Pulmonary artery endothelial cell (primary cell): ENCODE results near the gene CIDEC. TPM values are rescaled to one million over a fixed set of nuclear protein-coding genes. Genes with fewer than 3 reads are reported as not detected.
"Not testable (repeated sequence)": the region's sequence is repeated elsewhere in the genome, so short reads cannot be mapped to it uniquely, and the experiment has no call there.

Experiments used
- DNase-seq: peaks from one replicate; pipeline ENCODE4 v3.0.0-alpha.2; 2011; ENCODE audit warnings: low read depth, low spot score
- total RNA-seq: library from RNA; depleted of rRNA; stranded (reverse); fragments of >200 nt; gene quantifications from 2 replicates; pipeline ENCODE4 v1.2.3, GENCODE V29; 2014

Gene CIDEC
- total RNA-seq, 1 donor from 2014 or later = not detected

DNA sequence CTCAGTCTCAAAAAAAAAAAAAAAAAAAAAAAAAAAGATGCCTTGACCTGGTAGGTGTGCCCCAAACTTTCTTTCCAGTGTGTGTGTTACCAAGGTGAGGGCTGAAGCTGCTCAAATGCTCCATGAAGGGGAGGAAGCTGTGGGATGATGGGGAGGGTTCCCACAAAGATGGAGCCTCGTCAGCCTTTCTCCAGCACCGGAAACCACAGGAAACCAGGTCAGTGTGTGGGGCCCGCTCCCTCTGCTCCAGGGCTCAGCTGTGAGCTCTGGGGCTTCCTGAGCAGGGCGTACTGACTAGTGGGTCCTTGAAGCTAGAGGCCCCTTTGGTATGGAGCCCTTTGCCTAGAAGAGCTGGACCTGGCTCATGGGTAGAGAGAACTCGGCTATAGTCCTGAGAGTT is 21.9 kb upstream of the CIDEC start:
- no peak for DNase-seq

DNA sequence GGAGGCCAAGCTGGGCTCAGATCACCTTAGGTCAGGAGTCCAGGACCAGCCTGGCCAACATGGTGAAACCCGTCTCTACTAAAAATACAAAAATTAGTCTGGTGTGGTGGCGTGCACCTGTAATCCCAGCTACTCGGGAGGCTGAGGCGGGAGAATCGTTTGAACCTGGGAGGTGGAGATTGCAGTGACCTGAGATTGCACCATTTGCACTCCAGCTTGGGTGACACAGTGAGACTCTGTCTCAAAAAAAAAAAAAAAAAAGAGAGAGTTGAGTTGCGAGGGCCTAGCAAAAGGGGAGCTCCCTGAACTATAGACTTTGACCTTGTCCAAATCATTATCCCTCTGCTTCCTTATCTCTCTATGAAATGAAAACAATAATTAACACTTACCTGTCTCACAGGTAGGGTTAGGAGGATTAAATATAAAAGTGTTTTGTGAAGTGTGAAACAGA is 20.9 kb upstream of the CIDEC start:
- not testable (repeated sequence) for DNase-seq

DNA sequence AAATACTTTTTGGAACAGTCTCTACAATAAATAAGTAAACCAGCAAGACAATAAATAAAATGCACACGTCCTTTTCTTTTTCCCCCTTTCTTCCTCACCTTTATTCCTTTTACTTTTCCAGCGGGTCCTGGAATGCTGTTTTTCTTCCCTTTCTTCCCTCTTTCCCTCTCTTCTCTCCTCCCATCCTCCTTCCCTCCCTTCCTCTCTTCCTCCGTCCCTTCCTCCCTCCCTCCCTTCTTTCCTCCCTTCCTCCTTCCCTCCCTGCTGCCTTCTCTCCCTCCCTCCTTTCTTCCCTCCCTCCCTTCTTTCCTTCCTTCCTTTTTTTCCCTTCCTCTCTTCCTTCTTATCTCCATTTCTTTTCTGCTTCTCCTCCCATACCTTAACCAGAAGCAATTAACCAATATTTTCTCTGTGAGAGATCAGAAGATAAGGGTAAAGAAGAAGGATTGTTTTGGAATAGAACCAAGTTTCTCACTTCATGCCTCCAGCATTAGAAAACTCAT is 19.3 kb upstream of the CIDEC start:
- DNase-seq = no peak

DNA sequence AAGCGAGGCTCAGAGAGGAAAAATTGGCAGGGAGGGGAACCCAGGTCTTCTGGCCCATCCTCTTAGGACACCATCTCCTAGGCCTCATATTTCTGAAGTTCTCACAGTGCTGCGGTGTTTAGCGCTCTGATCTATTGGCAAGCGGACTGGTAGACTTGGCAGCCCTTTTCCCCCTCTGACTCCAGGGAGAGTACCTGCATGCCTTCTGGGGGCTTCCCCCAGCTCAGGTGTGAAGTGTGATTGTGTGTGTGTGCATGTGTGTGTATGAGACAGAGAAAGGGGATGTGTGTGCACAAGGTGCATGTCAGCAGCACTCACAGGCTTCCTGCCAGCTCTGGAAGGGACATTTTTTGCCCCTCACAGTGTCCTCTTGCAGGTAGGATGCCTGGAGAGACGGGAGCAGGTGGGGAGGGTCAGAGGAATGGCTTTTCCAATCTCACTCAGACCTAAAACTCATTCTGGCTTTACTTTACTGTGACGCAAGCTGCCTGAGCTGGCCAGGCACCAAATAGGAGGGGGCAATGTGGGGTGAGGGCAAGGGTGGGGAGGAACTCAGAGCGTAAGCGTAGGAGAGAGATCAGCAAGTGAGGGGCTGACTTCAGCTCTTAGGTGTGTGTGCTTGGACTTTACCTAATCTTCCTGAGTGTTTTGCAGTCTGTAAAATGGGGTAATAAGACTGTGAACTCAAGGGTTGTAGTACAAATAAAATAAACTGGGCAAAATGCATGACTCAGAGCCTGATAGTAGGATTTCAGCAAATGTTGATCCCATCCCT is 18.6 kb upstream of the CIDEC start:
- DNase-seq = no peak

DNA sequence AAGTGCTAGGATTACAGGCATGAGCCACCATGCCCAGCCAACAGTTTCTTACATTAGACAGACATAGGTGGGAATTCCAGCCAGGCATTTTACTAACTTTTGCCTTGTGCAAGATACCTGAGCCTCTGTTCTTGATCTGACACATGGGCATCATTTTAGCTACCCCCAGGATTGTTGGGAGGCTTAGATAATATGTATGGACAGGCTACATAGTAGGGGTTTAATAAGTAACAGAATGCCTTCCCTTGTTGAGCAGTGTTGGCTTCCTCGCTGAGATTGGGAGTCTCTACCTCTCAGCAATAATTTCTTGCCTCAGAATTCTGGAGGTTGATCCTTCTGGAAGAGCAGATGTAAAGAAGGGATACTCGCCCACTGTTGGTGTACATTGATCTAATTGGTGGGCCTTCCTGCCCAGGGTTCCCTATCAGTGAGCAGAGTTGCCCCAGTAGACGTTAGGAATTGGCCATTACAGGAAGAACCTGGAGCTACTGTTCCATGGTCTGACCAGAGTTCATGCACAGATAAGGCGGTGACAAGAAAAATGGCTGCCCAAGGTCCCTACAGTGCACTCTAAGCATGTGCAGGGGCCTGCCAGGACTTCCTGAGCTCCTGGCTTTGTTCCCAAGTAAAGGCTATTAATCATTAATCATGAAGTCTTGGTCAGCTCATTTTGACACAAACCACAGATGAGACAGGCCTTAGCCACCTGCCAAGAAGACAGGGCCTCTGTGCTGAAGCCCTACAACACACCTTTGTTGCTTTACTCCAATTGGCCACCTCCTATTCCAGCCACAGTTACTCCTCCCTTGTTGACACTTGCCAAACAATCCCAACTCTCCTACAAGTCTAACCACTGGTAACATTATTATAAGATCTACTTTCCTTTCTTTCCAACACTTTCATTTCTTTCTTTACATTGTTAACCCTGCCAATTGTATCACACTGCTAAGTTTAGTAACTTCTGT is 17.6 kb upstream of the CIDEC start:
- no peak for DNase-seq

DNA sequence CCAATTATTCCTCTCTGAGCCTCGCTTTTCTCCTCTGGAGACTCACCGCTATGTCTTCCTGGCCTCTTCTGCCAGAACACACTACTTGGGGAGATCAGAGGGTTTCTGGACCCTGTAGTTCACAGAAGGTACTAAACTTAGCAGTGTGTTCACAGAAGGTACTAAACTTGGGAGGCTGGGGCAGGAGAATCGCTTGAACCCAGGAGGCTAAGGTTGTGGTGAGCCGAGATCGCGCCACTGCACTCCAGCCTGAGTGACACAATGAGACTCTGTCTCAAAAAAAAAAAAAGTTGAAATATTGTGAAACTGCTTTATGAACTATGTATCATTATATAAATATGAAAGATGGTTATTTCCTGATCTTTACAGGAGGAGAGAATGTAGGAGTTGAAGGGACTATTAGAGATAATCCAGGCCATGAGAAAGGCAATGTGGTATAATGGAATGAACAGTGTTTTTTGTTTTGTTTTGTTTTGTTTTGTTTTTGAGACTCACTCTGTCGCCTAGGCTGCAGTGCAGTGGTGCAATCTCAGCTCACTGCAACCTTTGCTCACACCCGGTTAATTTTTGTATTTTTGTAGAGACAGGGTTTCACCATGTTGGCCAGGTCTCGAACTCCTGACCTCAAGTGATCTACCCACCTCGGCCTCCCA is 16.8 kb upstream of the CIDEC start:
- DNase-seq = not testable (repeated sequence)

DNA sequence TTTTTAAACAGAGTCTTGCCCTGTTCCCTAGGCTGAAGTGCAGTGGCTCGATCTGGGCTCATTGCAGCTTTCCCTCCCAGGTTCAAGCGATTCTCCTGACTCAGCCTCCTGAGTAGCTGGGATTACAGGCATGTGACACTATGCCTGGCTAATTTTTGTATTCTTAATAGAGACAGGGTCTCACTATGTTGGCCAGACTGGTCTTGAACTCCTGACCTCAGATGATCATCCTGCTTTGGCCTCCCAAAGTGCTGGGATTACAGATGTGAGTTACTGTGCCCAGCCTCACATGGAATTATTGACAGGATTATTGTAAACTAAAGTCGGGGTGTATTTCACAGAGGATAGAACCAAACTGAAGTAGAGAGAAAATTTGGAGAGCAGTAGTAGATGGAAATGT is 15.7 kb upstream of the CIDEC start:
- not testable (repeated sequence) for DNase-seq

DNA sequence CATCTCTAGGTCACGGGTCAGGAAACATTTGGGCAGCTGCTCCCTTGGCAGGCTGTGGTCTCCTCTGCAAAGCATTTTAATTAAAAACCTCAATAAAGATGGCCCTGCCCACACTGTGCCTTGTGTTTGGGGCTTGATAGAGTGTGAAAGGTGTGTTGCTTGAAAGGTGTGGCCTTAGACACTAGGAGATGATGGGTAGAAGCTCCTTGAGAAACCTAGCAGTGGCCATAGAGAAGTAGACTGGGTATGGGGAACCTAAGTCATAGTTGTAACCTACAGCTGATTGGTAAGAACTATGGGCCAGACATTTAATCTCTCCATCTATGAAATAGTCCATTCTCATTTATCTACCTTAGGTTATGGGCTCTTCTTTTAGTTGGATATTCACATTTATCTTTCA is 13.7 kb upstream of the CIDEC start:
- no peak for DNase-seq

DNA sequence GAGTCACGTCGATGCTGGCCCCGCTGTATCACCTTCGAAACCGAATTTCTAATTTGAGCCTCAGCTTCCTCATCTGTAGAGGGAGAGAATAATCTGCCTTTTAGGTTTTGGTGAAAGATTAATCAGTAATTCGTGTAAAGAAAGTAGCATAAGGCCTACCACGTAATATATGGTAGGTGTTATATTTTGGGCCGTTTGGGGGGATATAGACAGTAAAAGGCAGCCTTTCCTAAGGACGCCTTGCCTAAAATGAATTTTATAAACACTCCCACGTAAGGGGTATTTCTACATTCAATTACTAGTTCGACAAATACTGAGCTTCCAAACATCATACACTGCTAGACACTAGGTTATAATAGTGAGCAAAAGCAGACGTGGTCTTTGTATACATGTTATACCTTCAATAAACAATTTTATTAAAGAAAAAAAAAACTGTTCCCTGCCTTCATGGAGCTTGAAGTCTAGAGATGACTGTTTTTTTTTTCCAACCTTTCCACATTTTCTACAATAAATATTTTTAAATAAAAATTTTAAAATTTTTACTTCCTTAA is 11.1 kb upstream of the CIDEC start:
- DNase-seq = no peak

DNA sequence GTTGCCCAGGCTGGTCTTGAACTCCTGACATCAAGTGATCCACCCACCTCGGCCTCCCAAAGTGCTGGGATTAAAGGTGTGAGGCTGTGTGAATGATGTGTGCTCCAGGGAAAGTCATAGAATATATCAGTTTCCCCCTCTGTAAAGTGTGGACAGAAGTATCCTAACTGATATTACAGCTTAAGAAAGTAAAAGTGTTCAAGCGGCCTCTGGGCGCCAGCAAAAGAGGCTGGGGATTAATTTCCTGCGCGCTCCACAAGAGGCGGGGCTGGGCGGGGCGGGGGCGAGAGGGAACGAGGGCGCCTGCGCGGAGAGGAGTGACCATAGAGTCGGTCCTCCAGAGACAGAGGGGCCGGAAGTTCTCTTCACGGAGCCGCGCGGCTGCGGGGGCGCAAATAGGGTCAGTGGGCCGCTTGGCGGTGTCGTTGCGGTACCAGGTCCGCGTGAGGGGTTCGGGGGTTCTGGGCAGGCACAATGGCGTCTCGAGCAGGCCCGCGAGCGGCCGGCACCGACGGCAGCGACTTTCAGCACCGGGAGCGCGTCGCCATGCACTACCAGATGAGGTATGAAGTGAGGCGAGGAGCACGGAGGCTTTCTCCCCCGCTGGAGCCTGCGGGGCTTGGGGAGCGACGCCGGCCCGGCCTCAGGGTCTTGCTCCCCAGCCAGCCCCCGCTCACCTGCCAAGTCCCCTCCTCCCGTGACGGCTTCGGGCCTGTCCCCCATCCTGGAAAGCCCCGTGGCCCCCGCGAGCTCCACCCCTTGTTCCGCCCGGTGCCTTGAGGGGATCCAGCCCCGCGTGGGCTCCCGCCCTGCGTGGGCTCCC is 10.4 kb upstream of the CIDEC start, which contains the start of gene JAGN1:
Gene JAGN1 (plus strand): TSS at position 362 of the 823 bp plus-strand sequence. CDS start 113 bp downstream, at position 475.
- peak; percentile 45 for DNase-seq

DNA sequence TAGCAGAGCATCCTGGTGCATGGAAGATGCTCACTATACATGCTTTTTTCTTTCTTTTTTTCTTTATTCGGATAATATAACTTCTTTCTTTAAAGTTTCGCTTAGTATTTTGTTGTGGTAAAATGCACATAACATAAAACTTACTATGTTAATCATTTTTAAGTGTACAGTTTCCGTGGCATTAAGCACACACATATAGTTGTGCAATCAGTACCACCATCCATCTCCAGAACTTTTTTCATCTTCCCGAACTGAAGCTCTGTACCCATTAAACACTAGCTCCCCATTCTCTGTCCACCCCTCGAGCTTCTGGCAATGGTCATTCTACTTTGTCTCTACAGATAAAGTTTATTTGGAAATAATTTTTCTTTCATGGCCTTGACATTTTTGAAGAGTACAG is 9.4 kb upstream of the CIDEC start:
- DNase-seq = no peak

DNA sequence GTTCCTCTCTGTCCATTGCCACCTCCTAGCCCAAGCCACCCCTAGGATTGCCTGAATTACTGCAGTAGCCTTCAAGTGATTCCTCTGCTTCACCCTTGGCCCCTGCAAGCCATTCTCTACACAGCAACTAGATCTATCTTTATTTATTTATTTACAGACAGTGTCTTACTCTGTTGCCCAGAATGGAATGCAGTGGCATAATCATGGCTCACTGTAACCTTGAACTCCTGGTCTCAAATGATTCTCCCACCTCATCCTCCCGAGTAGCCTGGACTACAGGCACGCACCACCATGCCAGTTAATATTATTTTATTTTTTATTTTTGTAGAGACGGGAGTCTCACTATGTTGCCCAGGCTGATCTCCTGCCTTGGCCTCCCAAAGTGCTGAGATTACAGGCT is 8.5 kb upstream of the CIDEC start:
- no peak for DNase-seq

DNA sequence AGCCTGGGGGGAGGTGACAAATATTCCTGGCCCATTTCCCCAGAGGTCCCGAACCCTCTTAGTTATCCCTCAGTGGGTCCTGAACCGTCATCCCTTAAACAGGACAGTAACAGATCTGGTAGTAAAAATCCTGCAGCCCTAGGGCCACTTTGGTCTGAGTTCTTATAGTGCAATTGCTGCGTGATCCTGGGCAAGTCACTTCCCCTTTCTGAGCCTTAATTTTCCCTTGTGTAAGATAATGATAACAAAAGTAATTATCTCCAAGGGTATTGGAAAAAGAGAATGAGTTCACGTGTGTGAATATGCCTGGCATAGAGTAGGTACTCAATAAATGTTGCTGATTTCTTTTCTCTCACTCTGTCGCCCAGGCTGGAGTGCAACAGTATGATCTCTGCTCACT is 7.4 kb upstream of the CIDEC start:
- DNase-seq = no peak

DNA sequence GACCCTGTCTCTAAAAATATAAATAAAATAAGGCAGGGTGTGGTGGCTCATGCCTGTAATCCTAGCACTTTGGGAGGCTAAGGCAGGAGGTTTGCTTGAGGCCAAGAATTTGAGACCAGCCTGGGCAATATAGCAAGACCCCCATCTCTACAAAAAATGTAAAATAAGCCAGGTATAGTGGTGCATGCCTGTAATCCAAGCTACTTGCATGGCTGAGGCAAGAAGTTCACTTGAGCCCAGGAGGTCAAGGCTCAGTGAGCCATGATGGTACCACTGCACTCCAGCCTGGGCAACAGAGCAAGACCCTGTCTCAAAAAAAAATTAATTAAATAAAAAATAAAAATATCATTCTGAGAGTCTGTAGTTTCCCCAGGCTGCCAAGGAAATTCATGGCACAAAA is 6.3 kb upstream of the CIDEC start:
- DNase-seq = no peak

DNA sequence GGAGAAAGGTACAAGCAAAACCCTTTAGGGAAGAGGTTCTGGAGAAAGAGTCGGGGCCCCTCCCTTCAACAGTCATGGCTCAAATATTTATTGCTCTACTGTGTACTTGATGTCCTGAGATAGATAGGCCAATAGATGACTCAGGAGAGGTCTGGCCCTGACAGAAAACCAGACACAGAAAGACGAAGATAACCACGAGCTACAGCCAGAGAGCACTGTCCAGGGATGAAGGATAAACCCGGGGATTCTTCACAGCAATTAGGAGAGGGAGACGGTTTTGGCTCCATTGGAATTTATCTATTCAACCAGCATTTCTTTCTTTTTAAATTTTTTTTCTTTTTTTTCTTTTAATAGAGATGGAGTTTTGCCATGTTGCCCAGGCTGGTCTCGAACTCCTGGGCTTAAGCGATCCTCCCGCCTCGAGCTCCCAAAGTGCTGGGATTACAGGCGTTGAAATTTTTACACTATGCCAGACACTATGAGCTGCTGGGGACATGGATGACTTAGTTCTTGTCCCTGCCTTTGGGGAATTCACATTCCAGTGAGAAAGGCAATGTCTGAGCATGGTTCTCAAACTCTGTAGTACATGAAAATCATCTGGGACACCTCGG is 4.6 kb upstream of the CIDEC start:
- DNase-seq = no peak

DNA sequence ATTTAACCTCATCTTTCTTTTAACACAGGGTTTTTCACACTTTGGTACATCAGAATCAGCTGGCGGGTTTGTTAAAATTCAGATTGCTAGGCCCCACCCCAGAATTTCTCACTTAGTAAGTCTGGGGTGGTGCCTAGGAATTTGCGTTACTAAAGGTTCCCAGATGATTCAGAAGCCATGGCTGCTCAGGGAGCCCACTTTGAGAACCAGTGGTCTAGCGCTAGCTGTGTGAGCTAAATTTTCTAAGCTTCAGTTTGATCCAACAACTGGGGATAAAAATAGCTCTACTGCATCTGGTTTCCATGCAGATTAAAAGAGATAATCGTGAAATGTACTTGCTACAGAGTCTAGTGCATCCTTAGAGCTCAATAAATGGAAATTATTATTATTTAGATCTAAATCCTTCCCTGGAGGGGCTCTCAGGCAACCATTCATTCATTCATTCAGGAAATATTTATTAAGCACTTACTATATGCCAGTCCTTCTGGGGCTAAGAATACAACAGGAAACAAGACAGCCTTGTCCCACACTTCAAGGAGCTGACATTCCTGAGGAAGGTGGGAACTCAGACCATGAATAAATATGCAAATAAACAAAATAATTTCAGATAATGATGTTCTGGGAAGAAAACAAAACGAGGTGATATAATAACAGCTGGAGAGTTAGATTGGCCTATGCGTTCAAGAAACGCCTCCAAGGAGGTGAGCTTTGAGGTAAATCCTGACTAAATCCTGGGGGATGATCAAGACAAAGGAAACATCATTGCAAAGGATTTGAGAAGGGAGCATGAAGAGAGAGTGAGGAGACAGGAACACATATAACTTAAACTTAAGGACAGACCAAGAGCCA is 3.9 kb upstream of the CIDEC start:
- DNase-seq = no peak

DNA sequence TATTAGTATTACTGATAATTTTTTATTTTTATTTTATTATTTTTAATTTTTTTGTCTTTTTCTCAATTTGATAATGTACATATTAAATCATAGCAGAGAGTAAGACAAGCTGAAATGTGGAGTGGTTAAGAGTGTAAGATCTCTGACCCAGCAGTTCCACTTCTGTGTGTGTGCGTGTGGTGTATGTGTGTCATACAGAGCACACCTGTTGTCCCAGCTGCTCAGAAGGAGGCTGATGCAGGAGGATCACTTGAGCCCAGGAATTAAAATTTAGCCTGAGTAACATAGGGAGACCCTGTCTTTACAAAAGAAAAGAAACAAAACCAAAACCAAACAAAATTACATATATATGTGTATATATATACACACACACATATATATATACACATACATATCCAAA is 1.4 kb upstream of the CIDEC start:
- DNase-seq = no peak

DNA sequence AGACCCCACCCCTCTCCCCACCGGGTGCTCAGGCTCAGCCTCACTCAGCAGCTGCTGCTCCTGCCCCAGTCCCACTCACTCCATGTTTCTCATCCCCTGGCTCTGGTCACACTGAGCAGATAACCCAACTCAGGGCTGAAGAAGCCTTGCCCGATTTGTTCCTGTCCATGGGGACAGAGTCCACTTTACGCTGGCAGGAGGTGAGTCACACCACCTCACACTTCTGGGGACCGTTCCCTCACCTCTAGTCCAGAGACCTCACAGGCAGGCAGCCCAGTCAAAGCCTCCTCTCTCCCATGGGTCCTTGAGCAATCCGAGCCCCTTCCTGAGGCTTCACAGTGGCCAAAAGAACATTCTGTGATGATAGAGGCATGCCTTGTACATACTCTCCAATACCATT is 1.4 kb downstream of the CIDEC start:
- DNase-seq = no peak

DNA sequence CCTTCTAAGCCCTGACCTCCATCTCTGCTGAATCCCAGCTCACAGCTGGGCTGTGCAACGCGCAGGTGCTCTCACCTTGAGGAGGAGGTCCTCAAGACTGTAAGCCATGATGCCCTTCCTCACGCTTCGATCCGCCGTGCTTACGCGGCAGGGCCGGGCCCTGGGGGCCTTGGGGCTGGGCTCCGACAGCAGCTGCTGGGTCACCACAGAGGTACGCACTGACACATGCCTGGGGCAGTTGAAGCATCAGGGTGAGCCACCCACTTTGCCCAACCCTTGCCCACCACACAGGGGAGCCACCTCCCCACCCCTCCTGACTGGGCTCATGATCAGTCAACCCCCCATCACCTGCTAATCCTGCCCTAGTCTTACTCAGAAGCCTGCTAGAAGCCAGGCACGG is 3.1 kb downstream of the CIDEC start:
- no peak for DNase-seq
